Neural cell (in vitro differentiated cells): ENCODE data around the gene HCK. TPM values are rescaled to one million over a fixed set of nuclear protein-coding genes. Genes with fewer than 3 reads are reported as not detected.

Experiments used
- H2AFZ ChIP-seq: fragments of 200-600, 300-800 bp; sonication (generic), shearing (Covaris generic); 2 replicates; pipeline ENCODE4 v1.6.0; 2014; ENCODE audit warnings: low read depth, mild to moderate bottlenecking, antibody characterized with exemption, low read length, moderate library complexity
- H3F3A ChIP-seq: fragments of 200-600 bp; shearing (Covaris generic); 2 replicates; pipeline ENCODE4 v1.6.1; 2016; ENCODE audit warnings: mild to moderate bottlenecking, moderate library complexity, mixed read lengths, antibody characterized with exemption, low read length; ENCODE audit not compliant: insufficient read depth, poor library complexity, severe bottlenecking
- H3K27ac ChIP-seq: fragments of 200-600, 300-800 bp; sonication (generic), shearing (Covaris generic); 2 replicates; pipeline ENCODE4 v1.5.1; 2014; ENCODE audit warnings: mild to moderate bottlenecking, low read length, moderate library complexity
- H3K27me3 ChIP-seq: fragments of 300-800, 200-600 bp; sonication (generic), shearing (Covaris generic); 2 replicates; pipeline ENCODE4 v1.6.0; 2014; ENCODE audit warnings: mild to moderate bottlenecking, low read depth, low read length, moderate library complexity; ENCODE audit not compliant: insufficient read depth
- H3K36me3 ChIP-seq: fragments of 300-800, 200-600 bp; sonication (generic), shearing (Covaris generic); 2 replicates; pipeline ENCODE4 v1.5.1; 2014; ENCODE audit warnings: mild to moderate bottlenecking, antibody characterized with exemption, low read length, moderate library complexity; ENCODE audit not compliant: insufficient read depth
- H3K4me2 ChIP-seq: fragments of 300-800, 200-600 bp; sonication (generic), shearing (Covaris generic); 2 replicates; pipeline ENCODE4 v1.6.0; 2014; ENCODE audit warnings: mild to moderate bottlenecking, low read length
- H3K4me3 ChIP-seq: fragments of 300-800, 200-600 bp; sonication (generic), shearing (Covaris generic); 2 replicates; pipeline ENCODE4 v1.5.1; 2014; ENCODE audit warnings: mild to moderate bottlenecking, low read length, moderate library complexity
- H3K79me2 ChIP-seq: fragments of 200-600 bp; shearing (Covaris generic); replicated peaks from 2 replicates; pipeline ENCODE4 v1.6.0; 2014; ENCODE audit warnings: mild to moderate bottlenecking, low read length, moderate library complexity; ENCODE audit not compliant: insufficient read depth
- H3K9ac ChIP-seq: fragments of 300-800, 200-600 bp; sonication (generic), shearing (Covaris generic); 2 replicates; pipeline ENCODE4 v1.6.1; 2016; ENCODE audit warnings: mild to moderate bottlenecking, low read length, mixed read lengths
- H3K9me2 ChIP-seq: fragments of 200-600 bp; shearing (Covaris generic); 2 replicates; pipeline ENCODE4 v1.6.1; 2016; ENCODE audit warnings: mild to moderate bottlenecking, low read length, mixed read lengths; ENCODE audit not compliant: insufficient read depth
- H3K9me3 ChIP-seq: fragments of 200-600, 300-800 bp; sonication (generic), shearing (Covaris generic); 2 replicates; pipeline ENCODE4 v1.6.1; 2016; ENCODE audit warnings: mild to moderate bottlenecking, mixed run types, low read length, moderate library complexity, mixed read lengths
- H4K20me1 ChIP-seq: fragments of 200-600 bp; shearing (Covaris generic); 2 replicates; pipeline ENCODE4 v1.6.1; 2016; ENCODE audit warnings: mild to moderate bottlenecking, mixed run types; ENCODE audit not compliant: insufficient read depth
- EP300 ChIP-seq: fragments of 450-650 bp; conservative IDR thresholded peaks from 2 replicates; pipeline ENCODE4 v1.6.1; 2014; ENCODE audit warnings: antibody characterized with exemption, mild to moderate bottlenecking, moderate library complexity; ENCODE audit not compliant: poor library complexity, severe bottlenecking
- EZH2 ChIP-seq: fragments of 200-600, 300-800 bp; shearing (Covaris generic), sonication (generic); IDR thresholded peaks from 2 replicates; pipeline ENCODE4 v1.6.1; 2014; ENCODE audit warnings: antibody characterized with exemption, low read length, borderline replicate concordance, mild to moderate bottlenecking; ENCODE audit not compliant: insufficient read depth, poor library complexity, severe bottlenecking
- MXI1 ChIP-seq: fragments of 450-650 bp; conservative IDR thresholded peaks from 2 replicates; pipeline ENCODE4 v1.6.1; 2014; ENCODE audit warnings: antibody characterized with exemption, mild to moderate bottlenecking; ENCODE audit not compliant: poor library complexity, severe bottlenecking
- POLR2AphosphoS5 ChIP-seq: IDR thresholded peaks from 2 replicates; pipeline ENCODE4 v1.6.1; 2012
- RAD21 ChIP-seq: fragments of 450-650 bp; conservative IDR thresholded peaks from 2 replicates; pipeline ENCODE4 v1.6.1; 2014; ENCODE audit warnings: antibody characterized with exemption, mild to moderate bottlenecking, moderate library complexity
- SMC3 ChIP-seq: fragments of 450-650 bp; conservative IDR thresholded peaks from 2 replicates; pipeline ENCODE4 v1.6.1; 2014; ENCODE audit warnings: antibody characterized with exemption, mild to moderate bottlenecking, moderate library complexity; ENCODE audit not compliant: poor library complexity
- TAF1 ChIP-seq: IDR thresholded peaks from 2 replicates; pipeline ENCODE4 v1.6.1; 2012; ENCODE audit warnings: low read depth
- polyA plus RNA-seq: library from polyadenylated mRNA; depleted of rRNA; stranded (reverse); fragments of >200 nt; gene quantifications from 2 replicates; pipeline ENCODE4 v1.2.3, GENCODE V29; 2014
- TF ChIP-seq, protein P1 (sequence below): IDR thresholded peaks from 2 replicates; pipeline ENCODE4 v1.6.1; 2012; ENCODE audit warnings: borderline replicate concordance
- TF ChIP-seq, protein P2 (sequence below): fragments of 450-650 bp; IDR thresholded peaks from 2 replicates; pipeline ENCODE4 v1.5.1; 2014; ENCODE audit warnings: antibody characterized with exemption, mild to moderate bottlenecking, moderate library complexity; ENCODE audit not compliant: poor library complexity, severe bottlenecking

The HCK gene
- polyA plus RNA-seq, 1 donor from 2014 or later, result 0.58 TPM

DNA sequence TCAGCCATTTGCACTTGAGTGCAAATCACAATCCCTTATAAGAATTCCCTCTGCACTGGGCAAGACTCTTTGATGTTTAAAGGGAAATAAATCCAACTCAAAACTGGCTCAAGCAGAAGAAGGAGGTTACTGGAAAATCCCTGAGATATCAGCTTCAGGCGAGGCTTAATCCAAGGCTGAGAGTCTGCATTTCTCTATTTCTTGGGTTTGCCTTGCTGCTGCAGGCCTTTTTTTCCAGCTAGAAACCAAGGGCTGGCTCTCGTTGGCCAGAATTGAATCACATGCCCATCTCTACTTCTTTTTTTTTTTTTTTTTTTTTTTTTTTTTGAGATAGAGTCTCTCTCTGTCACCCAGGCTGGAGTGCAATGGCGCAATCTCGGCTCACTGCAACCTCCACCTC lies 11.7 kb downstream of the HCK start:
- TF ChIP-seq EZH2, result no peak
- TF ChIP-seq EP300, result no peak
- TF ChIP-seq SMC3, result no peak
- no peak for TF ChIP-seq TAF1
- no peak for TF ChIP-seq RAD21
- TF ChIP-seq, protein P1, sequence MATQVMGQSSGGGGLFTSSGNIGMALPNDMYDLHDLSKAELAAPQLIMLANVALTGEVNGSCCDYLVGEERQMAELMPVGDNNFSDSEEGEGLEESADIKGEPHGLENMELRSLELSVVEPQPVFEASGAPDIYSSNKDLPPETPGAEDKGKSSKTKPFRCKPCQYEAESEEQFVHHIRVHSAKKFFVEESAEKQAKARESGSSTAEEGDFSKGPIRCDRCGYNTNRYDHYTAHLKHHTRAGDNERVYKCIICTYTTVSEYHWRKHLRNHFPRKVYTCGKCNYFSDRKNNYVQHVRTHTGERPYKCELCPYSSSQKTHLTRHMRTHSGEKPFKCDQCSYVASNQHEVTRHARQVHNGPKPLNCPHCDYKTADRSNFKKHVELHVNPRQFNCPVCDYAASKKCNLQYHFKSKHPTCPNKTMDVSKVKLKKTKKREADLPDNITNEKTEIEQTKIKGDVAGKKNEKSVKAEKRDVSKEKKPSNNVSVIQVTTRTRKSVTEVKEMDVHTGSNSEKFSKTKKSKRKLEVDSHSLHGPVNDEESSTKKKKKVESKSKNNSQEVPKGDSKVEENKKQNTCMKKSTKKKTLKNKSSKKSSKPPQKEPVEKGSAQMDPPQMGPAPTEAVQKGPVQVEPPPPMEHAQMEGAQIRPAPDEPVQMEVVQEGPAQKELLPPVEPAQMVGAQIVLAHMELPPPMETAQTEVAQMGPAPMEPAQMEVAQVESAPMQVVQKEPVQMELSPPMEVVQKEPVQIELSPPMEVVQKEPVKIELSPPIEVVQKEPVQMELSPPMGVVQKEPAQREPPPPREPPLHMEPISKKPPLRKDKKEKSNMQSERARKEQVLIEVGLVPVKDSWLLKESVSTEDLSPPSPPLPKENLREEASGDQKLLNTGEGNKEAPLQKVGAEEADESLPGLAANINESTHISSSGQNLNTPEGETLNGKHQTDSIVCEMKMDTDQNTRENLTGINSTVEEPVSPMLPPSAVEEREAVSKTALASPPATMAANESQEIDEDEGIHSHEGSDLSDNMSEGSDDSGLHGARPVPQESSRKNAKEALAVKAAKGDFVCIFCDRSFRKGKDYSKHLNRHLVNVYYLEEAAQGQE, result no peak
- TF ChIP-seq, protein P2, sequence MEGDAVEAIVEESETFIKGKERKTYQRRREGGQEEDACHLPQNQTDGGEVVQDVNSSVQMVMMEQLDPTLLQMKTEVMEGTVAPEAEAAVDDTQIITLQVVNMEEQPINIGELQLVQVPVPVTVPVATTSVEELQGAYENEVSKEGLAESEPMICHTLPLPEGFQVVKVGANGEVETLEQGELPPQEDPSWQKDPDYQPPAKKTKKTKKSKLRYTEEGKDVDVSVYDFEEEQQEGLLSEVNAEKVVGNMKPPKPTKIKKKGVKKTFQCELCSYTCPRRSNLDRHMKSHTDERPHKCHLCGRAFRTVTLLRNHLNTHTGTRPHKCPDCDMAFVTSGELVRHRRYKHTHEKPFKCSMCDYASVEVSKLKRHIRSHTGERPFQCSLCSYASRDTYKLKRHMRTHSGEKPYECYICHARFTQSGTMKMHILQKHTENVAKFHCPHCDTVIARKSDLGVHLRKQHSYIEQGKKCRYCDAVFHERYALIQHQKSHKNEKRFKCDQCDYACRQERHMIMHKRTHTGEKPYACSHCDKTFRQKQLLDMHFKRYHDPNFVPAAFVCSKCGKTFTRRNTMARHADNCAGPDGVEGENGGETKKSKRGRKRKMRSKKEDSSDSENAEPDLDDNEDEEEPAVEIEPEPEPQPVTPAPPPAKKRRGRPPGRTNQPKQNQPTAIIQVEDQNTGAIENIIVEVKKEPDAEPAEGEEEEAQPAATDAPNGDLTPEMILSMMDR, result no peak
- TF ChIP-seq POLR2AphosphoS5, result no peak
- TF ChIP-seq MXI1, result no peak

DNA sequence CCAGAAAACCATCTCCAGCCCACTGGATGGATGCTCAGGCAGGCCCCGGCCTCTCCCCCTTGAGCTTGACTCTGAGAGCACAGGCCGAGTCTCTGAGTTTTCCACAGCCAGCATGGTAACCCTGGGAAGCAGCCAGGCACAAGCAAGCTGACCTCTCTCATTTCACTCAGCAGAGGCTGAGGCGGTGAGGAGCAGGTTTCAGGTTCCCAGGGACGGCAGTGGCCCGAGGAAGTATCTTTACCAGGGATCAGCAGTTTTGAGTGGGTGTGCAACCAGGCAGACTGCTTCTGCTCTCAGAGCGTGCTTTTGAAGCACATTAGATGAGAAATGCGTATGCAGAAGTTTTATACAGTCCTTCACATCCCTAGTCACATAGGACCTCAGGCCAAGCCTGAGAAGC lies 12.6 kb downstream of the HCK start:
- H3K36me3 ChIP-seq, result no peaks in the 10 kb centered on the region
- H3K9me3 ChIP-seq, result no peaks in the 10 kb centered on the region
- H3K27me3 ChIP-seq, result peaks cover 5% of the 10 kb centered on the region
- no peaks in the 10 kb centered on the region for H3K79me2 ChIP-seq
- H3K9me2 ChIP-seq, result no peaks in the 10 kb centered on the region
- no peak overlapping the region for H3K27ac ChIP-seq
- no peaks in the 10 kb centered on the region for H3F3A ChIP-seq
- H2AFZ ChIP-seq, result no peak overlapping the region
- H3K9ac ChIP-seq, result no peak overlapping the region
- no peak overlapping the region for H3K4me3 ChIP-seq
- TF ChIP-seq EZH2, result no peak
- TF ChIP-seq RAD21, result no peak
- TF ChIP-seq MXI1, result no peak
- TF ChIP-seq TAF1, result no peak
- H4K20me1 ChIP-seq, result no peaks in the 10 kb centered on the region
- H3K4me2 ChIP-seq, result no peak overlapping the region

More for the DNA sequence above, 11.7 kb downstream of the HCK start:
- no peaks in the 10 kb centered on the region for H4K20me1 ChIP-seq
- H3K27ac ChIP-seq, result no peak overlapping the region
- peaks cover 12% of the 10 kb centered on the region for H3K27me3 ChIP-seq
- no peaks in the 10 kb centered on the region for H3K9me3 ChIP-seq
- no peak overlapping the region for H3K9ac ChIP-seq
- H3K79me2 ChIP-seq, result no peaks in the 10 kb centered on the region
- H3K9me2 ChIP-seq, result no peaks in the 10 kb centered on the region
- no peak overlapping the region for H2AFZ ChIP-seq
- no peaks in the 10 kb centered on the region for H3F3A ChIP-seq
- H3K36me3 ChIP-seq, result no peaks in the 10 kb centered on the region
- no peak overlapping the region for H3K4me2 ChIP-seq
- no peak overlapping the region for H3K4me3 ChIP-seq
